SK-N-SH treated with all-trans-retinoic acid at 6 μM for 48 hours (cell line): ENCODE measurements around the gene PTH1R.

Experiments used
- ATAC-seq: fragments of 200-7000 bp; cut with Tn5 transposase; 3 replicates; pipeline ENCODE4 v1.9.1; 2020; ENCODE audit warnings: mild to moderate bottlenecking, moderate library complexity
- ARNTL ChIP-seq: fragments of 450-650 bp; formaldehyde crosslinking; IDR thresholded peaks from 2 replicates; pipeline ENCODE4 v1.5.0; 2020; ENCODE audit warnings: low read depth, mild to moderate bottlenecking, moderate library complexity, borderline replicate concordance
- BACH2 ChIP-seq: fragments of 250-450 bp; sonication (Bioruptor Pico); IDR thresholded peaks from 2 replicates; pipeline ENCODE4 v1.9.0; 2021; ENCODE audit warnings: mild to moderate bottlenecking, borderline replicate concordance
- CREB5 ChIP-seq: fragments of 250-450 bp; sonication (Bioruptor Pico); IDR thresholded peaks from 2 replicates; pipeline ENCODE4 v1.5.1; 2020; ENCODE audit warnings: low read depth, mild to moderate bottlenecking, moderate library complexity
- CSDC2 ChIP-seq: fragments of 250-450 bp; sonication (Bioruptor Pico); IDR thresholded peaks from 2 replicates; pipeline ENCODE4 v1.5.0; 2020; ENCODE audit warnings: mild to moderate bottlenecking, moderate library complexity
- ESRRG ChIP-seq: fragments of 250-450 bp; sonication (Bioruptor Pico); IDR thresholded peaks from 2 replicates; pipeline ENCODE4 v1.6.1; 2021; ENCODE audit warnings: mild to moderate bottlenecking
- GLIS3 ChIP-seq: fragments of 250-450 bp; sonication (Bioruptor Pico); IDR thresholded peaks from 2 replicates; pipeline ENCODE4 v1.5.0; 2020; ENCODE audit warnings: mild to moderate bottlenecking, moderate library complexity
- ISL1 ChIP-seq: fragments of 250-450 bp; sonication (Bioruptor Pico); IDR thresholded peaks from 2 replicates; pipeline ENCODE4 v2.1.2; 2022; ENCODE audit warnings: mild to moderate bottlenecking, moderate library complexity
- OSR1 ChIP-seq: fragments of 250-450 bp; sonication (Bioruptor Pico); IDR thresholded peaks from 2 replicates; pipeline ENCODE4 v1.8.0; 2022; ENCODE audit warnings: moderate library complexity, mild to moderate bottlenecking, inconsistent platforms
- POU6F1 ChIP-seq: fragments of 250-450 bp; sonication (Bioruptor Pico); IDR thresholded peaks from 2 replicates; pipeline ENCODE4 v1.8.0; 2021; ENCODE audit warnings: low read depth, mild to moderate bottlenecking, moderate library complexity, borderline replicate concordance
- RARB ChIP-seq: fragments of 250-450 bp; sonication (Bioruptor Pico); IDR thresholded peaks from 2 replicates; pipeline ENCODE4 v1.8.0; 2021; ENCODE audit warnings: mild to moderate bottlenecking, moderate library complexity
- SNAI2 ChIP-seq: fragments of 250-450 bp; sonication (Bioruptor Pico); IDR thresholded peaks from 2 replicates; pipeline ENCODE4 v1.5.0; 2020; ENCODE audit warnings: mild to moderate bottlenecking, moderate library complexity
- TCF4 ChIP-seq: fragments of 250-450 bp; sonication (Bioruptor Pico); IDR thresholded peaks from 2 replicates; pipeline ENCODE4 v1.8.0; 2021; ENCODE audit warnings: mild to moderate bottlenecking, moderate library complexity, borderline replicate concordance
- ZC3H10 ChIP-seq: fragments of 250-450 bp; sonication (Bioruptor Pico); IDR thresholded peaks from 2 replicates; pipeline ENCODE4 v1.5.1; 2021; ENCODE audit warnings: mild to moderate bottlenecking, moderate library complexity
- ZFP3 ChIP-seq: fragments of 250-450 bp; sonication (Bioruptor Pico); IDR thresholded peaks from 2 replicates; pipeline ENCODE4 v1.5.0; 2020; ENCODE audit warnings: mild to moderate bottlenecking, moderate library complexity
- ZFP30 ChIP-seq: fragments of 450-650 bp; formaldehyde crosslinking; IDR thresholded peaks from 2 replicates; pipeline ENCODE4 v1.5.0; 2022; ENCODE audit warnings: mild to moderate bottlenecking, moderate library complexity
- ZNF565 ChIP-seq: fragments of 450-650 bp; formaldehyde crosslinking; conservative IDR thresholded peaks from 2 replicates; pipeline ENCODE4 v1.5.0; 2020; ENCODE audit warnings: low read depth, mild to moderate bottlenecking, moderate library complexity
- ZNF70 ChIP-seq: fragments of 450-650 bp; formaldehyde crosslinking; IDR thresholded peaks from 2 replicates; pipeline ENCODE4 v1.5.0; 2020; ENCODE audit warnings: mild to moderate bottlenecking, moderate library complexity
- ZNF8 ChIP-seq: fragments of 450-650 bp; formaldehyde crosslinking; IDR thresholded peaks from 2 replicates; pipeline ENCODE4 v1.5.0; 2020; ENCODE audit warnings: mild to moderate bottlenecking, moderate library complexity
- TF ChIP-seq, protein P1 (sequence below): fragments of 250-450 bp; sonication (Bioruptor Pico); IDR thresholded peaks from 2 replicates; pipeline ENCODE4 v1.5.0; 2020; ENCODE audit warnings: mild to moderate bottlenecking, moderate library complexity
- TF ChIP-seq, protein P2 (sequence below): fragments of 250-450 bp; sonication (Bioruptor Pico); IDR thresholded peaks from 2 replicates; pipeline ENCODE4 v1.5.1; 2021; ENCODE audit warnings: mild to moderate bottlenecking, moderate library complexity
- TF ChIP-seq, protein P3 (sequence below): fragments of 250-450 bp; sonication (Bioruptor Pico); IDR thresholded peaks from 2 replicates; pipeline ENCODE4 v1.8.0; 2020; ENCODE audit warnings: mild to moderate bottlenecking, moderate library complexity, borderline replicate concordance

The PTH1R gene

GRCh38 chr3:46844881-46845312 lies 32.6 kb upstream of the PTH1R start:
- TF ChIP-seq ZFP30 (CRISPR knock-in tag) (no peak), POU6F1 (CRISPR knock-in tag) (no peak), SNAI2 (no peak), RARB (CRISPR knock-in tag) (no peak), ARNTL (no peak), GLIS3 (CRISPR knock-in tag) (no peak), ESRRG (CRISPR knock-in tag) (no peak), ZNF70 (CRISPR knock-in tag) (no peak), ZNF565 (CRISPR knock-in tag) (no peak), ZFP3 (CRISPR knock-in tag) (no peak), ISL1 (CRISPR knock-in tag) (no peak), ZC3H10 (no peak), TCF4 (no peak), ZNF8 (no peak), BACH2 (CRISPR knock-in tag) (no peak)
- TF ChIP-seq, protein P1, sequence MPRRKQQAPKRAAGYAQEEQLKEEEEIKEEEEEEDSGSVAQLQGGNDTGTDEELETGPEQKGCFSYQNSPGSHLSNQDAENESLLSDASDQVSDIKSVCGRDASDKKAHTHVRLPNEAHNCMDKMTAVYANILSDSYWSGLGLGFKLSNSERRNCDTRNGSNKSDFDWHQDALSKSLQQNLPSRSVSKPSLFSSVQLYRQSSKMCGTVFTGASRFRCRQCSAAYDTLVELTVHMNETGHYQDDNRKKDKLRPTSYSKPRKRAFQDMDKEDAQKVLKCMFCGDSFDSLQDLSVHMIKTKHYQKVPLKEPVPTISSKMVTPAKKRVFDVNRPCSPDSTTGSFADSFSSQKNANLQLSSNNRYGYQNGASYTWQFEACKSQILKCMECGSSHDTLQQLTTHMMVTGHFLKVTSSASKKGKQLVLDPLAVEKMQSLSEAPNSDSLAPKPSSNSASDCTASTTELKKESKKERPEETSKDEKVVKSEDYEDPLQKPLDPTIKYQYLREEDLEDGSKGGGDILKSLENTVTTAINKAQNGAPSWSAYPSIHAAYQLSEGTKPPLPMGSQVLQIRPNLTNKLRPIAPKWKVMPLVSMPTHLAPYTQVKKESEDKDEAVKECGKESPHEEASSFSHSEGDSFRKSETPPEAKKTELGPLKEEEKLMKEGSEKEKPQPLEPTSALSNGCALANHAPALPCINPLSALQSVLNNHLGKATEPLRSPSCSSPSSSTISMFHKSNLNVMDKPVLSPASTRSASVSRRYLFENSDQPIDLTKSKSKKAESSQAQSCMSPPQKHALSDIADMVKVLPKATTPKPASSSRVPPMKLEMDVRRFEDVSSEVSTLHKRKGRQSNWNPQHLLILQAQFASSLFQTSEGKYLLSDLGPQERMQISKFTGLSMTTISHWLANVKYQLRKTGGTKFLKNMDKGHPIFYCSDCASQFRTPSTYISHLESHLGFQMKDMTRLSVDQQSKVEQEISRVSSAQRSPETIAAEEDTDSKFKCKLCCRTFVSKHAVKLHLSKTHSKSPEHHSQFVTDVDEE (CRISPR knock-in tag) = no peak
- ATAC-seq = no peak

DNA sequence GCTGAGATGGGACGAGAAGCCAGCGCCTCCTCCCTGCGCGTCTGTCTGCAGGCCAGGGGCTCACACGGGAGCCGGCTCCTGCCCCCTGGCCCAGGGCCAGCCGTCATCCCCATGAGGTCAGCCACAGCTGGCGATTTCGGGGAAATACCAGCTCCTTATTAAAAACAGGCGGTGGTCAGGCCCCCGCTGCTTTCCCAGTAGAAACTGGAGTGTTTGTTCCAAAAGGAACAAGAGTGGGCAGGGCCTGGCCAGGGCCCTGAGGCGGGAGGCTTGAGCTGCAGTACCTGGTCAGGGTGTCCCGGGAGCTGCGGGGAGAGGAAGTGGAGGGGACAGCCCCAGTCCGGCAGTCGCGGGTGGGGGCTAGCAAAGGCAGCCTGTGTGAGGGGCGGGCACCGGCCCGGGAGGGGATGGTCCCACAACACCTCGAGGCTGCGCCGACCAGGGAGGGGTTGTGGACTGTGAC lies 32.1 kb upstream of the PTH1R start:
- ATAC-seq = peak; percentile 79
- TF ChIP-seq ZNF70 (CRISPR knock-in tag) = no peak
- TF ChIP-seq OSR1 = no peak
- TF ChIP-seq, protein P2, sequence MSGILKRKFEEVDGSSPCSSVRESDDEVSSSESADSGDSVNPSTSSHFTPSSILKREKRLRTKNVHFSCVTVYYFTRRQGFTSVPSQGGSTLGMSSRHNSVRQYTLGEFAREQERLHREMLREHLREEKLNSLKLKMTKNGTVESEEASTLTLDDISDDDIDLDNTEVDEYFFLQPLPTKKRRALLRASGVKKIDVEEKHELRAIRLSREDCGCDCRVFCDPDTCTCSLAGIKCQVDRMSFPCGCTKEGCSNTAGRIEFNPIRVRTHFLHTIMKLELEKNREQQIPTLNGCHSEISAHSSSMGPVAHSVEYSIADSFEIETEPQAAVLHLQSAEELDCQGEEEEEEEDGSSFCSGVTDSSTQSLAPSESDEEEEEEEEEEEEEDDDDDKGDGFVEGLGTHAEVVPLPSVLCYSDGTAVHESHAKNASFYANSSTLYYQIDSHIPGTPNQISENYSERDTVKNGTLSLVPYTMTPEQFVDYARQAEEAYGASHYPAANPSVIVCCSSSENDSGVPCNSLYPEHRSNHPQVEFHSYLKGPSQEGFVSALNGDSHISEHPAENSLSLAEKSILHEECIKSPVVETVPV (CRISPR knock-in tag) = 0 out of 2 replicates have a peak, but pooled peaks have one; percentile 51
- peak; percentile 83; the same call in 1 of the 2 replicates for TF ChIP-seq TCF4
- no peak for TF ChIP-seq CSDC2 (CRISPR knock-in tag)
- TF ChIP-seq ZC3H10 = no peak
- TF ChIP-seq, protein P3, sequence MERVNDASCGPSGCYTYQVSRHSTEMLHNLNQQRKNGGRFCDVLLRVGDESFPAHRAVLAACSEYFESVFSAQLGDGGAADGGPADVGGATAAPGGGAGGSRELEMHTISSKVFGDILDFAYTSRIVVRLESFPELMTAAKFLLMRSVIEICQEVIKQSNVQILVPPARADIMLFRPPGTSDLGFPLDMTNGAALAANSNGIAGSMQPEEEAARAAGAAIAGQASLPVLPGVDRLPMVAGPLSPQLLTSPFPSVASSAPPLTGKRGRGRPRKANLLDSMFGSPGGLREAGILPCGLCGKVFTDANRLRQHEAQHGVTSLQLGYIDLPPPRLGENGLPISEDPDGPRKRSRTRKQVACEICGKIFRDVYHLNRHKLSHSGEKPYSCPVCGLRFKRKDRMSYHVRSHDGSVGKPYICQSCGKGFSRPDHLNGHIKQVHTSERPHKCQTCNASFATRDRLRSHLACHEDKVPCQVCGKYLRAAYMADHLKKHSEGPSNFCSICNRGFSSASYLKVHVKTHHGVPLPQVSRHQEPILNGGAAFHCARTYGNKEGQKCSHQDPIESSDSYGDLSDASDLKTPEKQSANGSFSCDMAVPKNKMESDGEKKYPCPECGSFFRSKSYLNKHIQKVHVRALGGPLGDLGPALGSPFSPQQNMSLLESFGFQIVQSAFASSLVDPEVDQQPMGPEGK (CRISPR knock-in tag) = no peak
- TF ChIP-seq ZFP30 (CRISPR knock-in tag) = no peak
- TF ChIP-seq GLIS3 (CRISPR knock-in tag) = no peak
- 0 out of 2 replicates have a peak, but pooled peaks have one; percentile 20 for TF ChIP-seq CREB5 (CRISPR knock-in tag)
- no peak for TF ChIP-seq RARB (CRISPR knock-in tag)
- TF ChIP-seq ARNTL = no peak
- TF ChIP-seq BACH2 (CRISPR knock-in tag) = no peak
- TF ChIP-seq, protein P1 (CRISPR knock-in tag) = no peak
- TF ChIP-seq, all 23 proteins: peak for 3
